HG03025 (cell line): ENCODE measurements around the gene BAZ2A.
"Not testable (repeated sequence)": the region's sequence is repeated elsewhere in the genome, so short reads cannot be mapped to it uniquely, and the experiment has no call there.

Source experiments
- ATAC-seq: cut with Tn5 transposase; IDR thresholded peaks from one replicate; pipeline ENCODE4 v1.9.1; 2021; ENCODE audit warnings: mild to moderate bottlenecking, moderate library complexity; ENCODE audit not compliant: unreplicated experiment, low FRiP score

BAZ2A gene

GRCh38 chr12:56599797-56600196, 30.3 kb downstream of the BAZ2A start:
- ATAC-seq = no peak

GRCh38 chr12:56599041-56599440, 31.1 kb downstream of the BAZ2A start:
- ATAC-seq = no peak

- no peak for ATAC-seq
Measured at GRCh38 chr12:56596815-56597214, 33.3 kb downstream of the BAZ2A start.

GRCh38 chr12:56593909-56594621, 36.1 kb downstream of the BAZ2A start:
- no peak for ATAC-seq

GRCh38 chr12:56591961-56592360, 38.2 kb downstream of the BAZ2A start:
- ATAC-seq = no peak

GRCh38 chr12:56591126-56591525, 39.0 kb downstream of the BAZ2A start:
- ATAC-seq = no peak

GRCh38 chr12:56590237-56590830, 39.8 kb downstream of the BAZ2A start:
- no peak for ATAC-seq

- ATAC-seq = no peak
Measured at GRCh38 chr12:56589783-56590182, 40.3 kb downstream of the BAZ2A start.

- no peak for ATAC-seq
Measured at GRCh38 chr12:56585098-56585497, 45.0 kb downstream of the BAZ2A start.

- ATAC-seq = no peak
Measured at GRCh38 chr12:56581418-56582145, 48.5 kb downstream of the BAZ2A start.

- no peak for ATAC-seq
Measured at GRCh38 chr12:56578983-56579546, 51.1 kb downstream of the BAZ2A start.

- ATAC-seq = not testable (repeated sequence)
Measured at GRCh38 chr12:56577248-56577647, 52.9 kb downstream of the BAZ2A start.

- no peak for ATAC-seq
Measured at GRCh38 chr12:56574210-56574609, 55.9 kb downstream of the BAZ2A start.

- ATAC-seq = no peak
Measured at GRCh38 chr12:56572288-56572687, 57.8 kb downstream of the BAZ2A start.

- ATAC-seq = no peak
Measured at GRCh38 chr12:56571121-56571520, 59.0 kb downstream of the BAZ2A start.

GRCh38 chr12:56568146-56568545, 62.0 kb downstream of the BAZ2A start:
- ATAC-seq = no peak

GRCh38 chr12:56565510-56566101, 64.5 kb downstream of the BAZ2A start:
- ATAC-seq = no peak

- ATAC-seq = no peak
Measured at GRCh38 chr12:56551070-56551469, 79.1 kb downstream of the BAZ2A start.

GRCh38 chr12:56546680-56547079, 83.4 kb downstream of the BAZ2A start:
- ATAC-seq = no peak
